H1 (cell line): ENCODE results near the gene INPP4A. TPM values are rescaled to one million over a fixed set of nuclear protein-coding genes. Genes with fewer than 3 reads are reported as not detected.

ENCODE experiments used
- CTCF ChIA-PET: fragments of 300-600 bp; sonication (Branson Sonifier 250); formaldehyde crosslinking; loops from one replicate; lab custom pipeline; 2021; ENCODE audit not compliant: partially characterized antibody; lab: Charles Lee
- POLR2A ChIA-PET: fragments of 300-600 bp; sonication (Branson Sonifier 250); formaldehyde crosslinking; loops from one replicate; lab custom pipeline; 2021; ENCODE audit warnings: inconsistent platforms; ENCODE audit not compliant: partially characterized antibody; lab: Charles Lee
- DNase-seq, 2 experiments: peaks; one replicate each; pipeline versions ENCODE4 v3.0.0 to v3.0.0-alpha.2; 2010 to 2022; ENCODE audit warnings: low spot score in 2 of 2, low read depth in 1 of 2, mixed read lengths in 1 of 2
- FAIRE-seq: peaks from 2 replicates; lab custom pipeline; 2011; peaks lifted over from hg19 to GRCh38; lab: Jason Lieb, UNC
- H2AFZ ChIP-seq: 2 replicates; pipeline ENCODE4 v1.8.1; 2012; ENCODE audit warnings: low read length, inconsistent platforms
- H2AK5ac ChIP-seq: 2 replicates; pipeline ENCODE4 v1.6.1; 2013; ENCODE audit warnings: low read depth, low read length
- H2BK120ac ChIP-seq: replicated peaks from 2 replicates; pipeline ENCODE3; 2013; ENCODE audit warnings: low read depth, low read length, inconsistent platforms
- H2BK12ac ChIP-seq: 2 replicates; pipeline ENCODE4 v1.6.1; 2013; ENCODE audit warnings: low read depth, low read length
- H2BK15ac ChIP-seq: 2 replicates; pipeline ENCODE4 v1.6.1; 2013; ENCODE audit warnings: low read length
- H2BK20ac ChIP-seq: 2 replicates; pipeline ENCODE4 v1.6.1; 2013; ENCODE audit warnings: low read length
- H2BK5ac ChIP-seq: 2 replicates; pipeline ENCODE4 v1.6.1; 2013; ENCODE audit warnings: low read depth, low read length
- H3K14ac ChIP-seq: 2 replicates; pipeline ENCODE4 v1.6.1; 2013; ENCODE audit warnings: inconsistent platforms; ENCODE audit not compliant: insufficient read length
- H3K18ac ChIP-seq: 2 replicates; pipeline ENCODE4 v1.6.1; 2013; ENCODE audit warnings: low read length; ENCODE audit errors: extremely low read depth
- H3K23ac ChIP-seq: 2 replicates; pipeline ENCODE4 v1.6.1; 2013; ENCODE audit warnings: inconsistent platforms; ENCODE audit not compliant: insufficient read length
- H3K23me2 ChIP-seq: 2 replicates; pipeline ENCODE4 v1.6.1; 2013; ENCODE audit warnings: low read depth, low read length
- H3K27ac ChIP-seq: 2 replicates; pipeline ENCODE4 v1.6.1; 2011; ENCODE audit warnings: low read depth, low read length, inconsistent platforms
- H3K27me3 ChIP-seq, 4 experiments: replicated peaks in 1 of 4; 1 replicate in 1 of 4; 2 replicates in 3 of 4; pipeline versions ENCODE4 v1.6.1 to v1.8.1; 2011 to 2013; ENCODE audit warnings: low read length in 3 of 4, mild to moderate bottlenecking in 3 of 4, inconsistent platforms in 2 of 4, mixed read lengths in 2 of 4, moderate library complexity in 1 of 4; ENCODE audit not compliant: control insufficient read depth in 3 of 4, insufficient read depth in 3 of 4; ENCODE audit errors: extremely low read depth in 1 of 4
- H3K36me3 ChIP-seq, 4 experiments: 2 replicates each; pipeline versions ENCODE4 v1.6.1 to v1.8.1; 2011 to 2013; ENCODE audit warnings: mild to moderate bottlenecking in 4 of 4, low read length in 3 of 4, moderate library complexity in 2 of 4, control low read depth in 1 of 4, inconsistent platforms in 1 of 4; ENCODE audit not compliant: insufficient read depth in 4 of 4, control insufficient read depth in 2 of 4
- H3K4ac ChIP-seq: replicated peaks from 2 replicates; pipeline ENCODE3; 2013; ENCODE audit warnings: low read length, low read depth, mixed read lengths, inconsistent platforms; ENCODE audit not compliant: insufficient read length
- H3K4me1 ChIP-seq, 4 experiments: replicated peaks in 1 of 4; 1 replicate in 1 of 4; 2 replicates in 3 of 4; pipeline versions ENCODE4 v1.6.1 to v1.8.1; 2011 to 2013; ENCODE audit warnings: low read length in 3 of 4, inconsistent platforms in 2 of 4, mixed read lengths in 1 of 4; ENCODE audit not compliant: insufficient read depth in 4 of 4, control insufficient read depth in 3 of 4
- H3K4me2 ChIP-seq, 2 experiments: 2 replicates each; pipeline versions ENCODE4 v1.6.1 to v1.8.1; 2011 to 2013; ENCODE audit warnings: low read depth in 2 of 2, low read length in 2 of 2, control low read depth in 1 of 2, inconsistent platforms in 1 of 2, mild to moderate bottlenecking in 1 of 2; ENCODE audit not compliant: insufficient read depth in 1 of 2
- H3K4me3 ChIP-seq, 4 experiments: fragments of 200-600, 300-600 bp in 1 of 4; sonication (generic), shearing (Covaris generic), sonication (Bioruptor Twin) in 1 of 4; 2 replicates each; pipeline versions ENCODE4 v1.5.1 to v1.8.1; 2011 to 2016; ENCODE audit warnings: low read length in 4 of 4, low read depth in 3 of 4, control low read depth in 2 of 4, inconsistent platforms in 2 of 4, mild to moderate bottlenecking in 2 of 4, mixed read lengths in 1 of 4, moderate library complexity in 1 of 4; ENCODE audit not compliant: insufficient read depth in 2 of 4; ENCODE audit errors: extremely low read depth in 1 of 4
- H3K56ac ChIP-seq: replicated peaks from 2 replicates; pipeline ENCODE3; 2013; ENCODE audit warnings: low read depth, mild to moderate bottlenecking, mixed read lengths, low read length, inconsistent platforms; ENCODE audit not compliant: insufficient read length
- H3K79me1 ChIP-seq: 2 replicates; pipeline ENCODE4 v1.6.1; 2013; ENCODE audit warnings: low read depth, low read length, control low read depth
- H3K79me2 ChIP-seq, 2 experiments: 2 replicates each; pipeline versions ENCODE4 v1.6.1 to v1.8.1; 2012 to 2013; ENCODE audit warnings: low read length in 2 of 2, mild to moderate bottlenecking in 2 of 2, inconsistent platforms in 1 of 2; ENCODE audit not compliant: insufficient read depth in 2 of 2, control insufficient read depth in 1 of 2
- H3K9ac ChIP-seq, 4 experiments: replicated peaks in 1 of 4; 1 replicate in 1 of 4; 2 replicates in 3 of 4; pipeline versions ENCODE4 v1.6.1 to v1.8.1; 2011 to 2013; ENCODE audit warnings: low read depth in 3 of 4, low read length in 3 of 4, control low read depth in 2 of 4, mild to moderate bottlenecking in 2 of 4, moderate library complexity in 2 of 4, inconsistent platforms in 1 of 4; ENCODE audit errors: extremely low read depth in 1 of 4
- H3K9me3 ChIP-seq, 2 experiments: 2 replicates each; pipeline versions ENCODE4 v1.6.1 to v1.8.1; 2012 to 2013; ENCODE audit warnings: mild to moderate bottlenecking in 2 of 2, moderate library complexity in 2 of 2, control low read depth in 1 of 2, inconsistent platforms in 1 of 2, low read depth in 1 of 2, low read length in 1 of 2, mixed read lengths in 1 of 2; ENCODE audit not compliant: insufficient read depth in 2 of 2
- H4K20me1 ChIP-seq, 2 experiments: replicated peaks in 1 of 2; 2 replicates each; pipeline versions ENCODE3 to v1.8.1; 2011 to 2013; ENCODE audit warnings: inconsistent platforms in 2 of 2, low read length in 2 of 2, mild to moderate bottlenecking in 1 of 2; ENCODE audit not compliant: insufficient read depth in 2 of 2, control insufficient read depth in 1 of 2
- H4K5ac ChIP-seq: 2 replicates; pipeline ENCODE4 v1.6.1; 2013; ENCODE audit warnings: low read length, low read depth, mixed read lengths, inconsistent platforms; ENCODE audit not compliant: insufficient read length
- H4K8ac ChIP-seq: 2 replicates; pipeline ENCODE4 v1.8.0; 2013; ENCODE audit warnings: mild to moderate bottlenecking, moderate library complexity, low read length, inconsistent platforms; ENCODE audit not compliant: insufficient read depth; ENCODE audit errors: extremely low read depth
- H4K91ac ChIP-seq: replicated peaks from 2 replicates; pipeline ENCODE3; 2013; ENCODE audit warnings: low read length, mixed read lengths, inconsistent platforms; ENCODE audit not compliant: insufficient read length
- CBX5 ChIP-seq: fragments of 300-800, 300-1000 bp; sonication (generic); IDR thresholded peaks from 2 replicates; pipeline ENCODE4 v1.7.1; 2016; ENCODE audit warnings: antibody characterized with exemption, low read length, low read depth
- CEBPB ChIP-seq: IDR thresholded peaks from 2 replicates; pipeline ENCODE4 v1.6.1; 2012; ENCODE audit warnings: low read depth, low read length
- HDAC2 ChIP-seq, 2 experiments: fragments of 300-600 bp in 1 of 2; sonication (generic) in 1 of 2; IDR thresholded peaks; 2 replicates each; pipeline ENCODE4 v1.6.1; 2011 to 2012; ENCODE audit warnings: low read depth in 2 of 2, low read length in 2 of 2, mild to moderate bottlenecking in 2 of 2, moderate library complexity in 2 of 2, borderline replicate concordance in 1 of 2, inconsistent platforms in 1 of 2
- KDM1A ChIP-seq: fragments of 200-600, 300-600 bp; sonication (generic); IDR thresholded peaks from 2 replicates; pipeline ENCODE4 v1.7.1; 2016; ENCODE audit warnings: mild to moderate bottlenecking, low read length, borderline replicate concordance
- KDM4A ChIP-seq: IDR thresholded peaks from one replicate; pipeline ENCODE4 v1.7.1; 2012; ENCODE audit warnings: low read depth, mild to moderate bottlenecking, moderate library complexity, low read length, inconsistent platforms; ENCODE audit not compliant: severe bottlenecking
- KDM5A ChIP-seq: fragments of 200-600 bp; IDR thresholded peaks from 2 replicates; pipeline ENCODE4 v1.7.1; 2012; ENCODE audit warnings: mild to moderate bottlenecking, low read length, inconsistent platforms, mixed read lengths
- MAX ChIP-seq: IDR thresholded peaks from 2 replicates; pipeline ENCODE4 v1.6.1; 2012; ENCODE audit warnings: inconsistent platforms
- POU5F1 ChIP-seq: IDR thresholded peaks from 2 replicates; pipeline ENCODE4 v1.6.1; 2011; ENCODE audit warnings: low read depth, mild to moderate bottlenecking, low read length, moderate library complexity
- RXRA ChIP-seq: IDR thresholded peaks from 2 replicates; pipeline ENCODE4 v1.6.1; 2011; ENCODE audit warnings: low read depth, mild to moderate bottlenecking, low read length, moderate library complexity; ENCODE audit not compliant: insufficient read depth
- SP2 ChIP-seq: IDR thresholded peaks from 2 replicates; pipeline ENCODE4 v1.6.1; 2012; ENCODE audit warnings: mild to moderate bottlenecking, low read length, inconsistent platforms
- TAF1 ChIP-seq: IDR thresholded peaks from 2 replicates; pipeline ENCODE4 v1.6.1; 2011; ENCODE audit warnings: mild to moderate bottlenecking, low read depth, low read length
- TBP ChIP-seq: IDR thresholded peaks from 2 replicates; pipeline ENCODE4 v1.6.1; 2011; ENCODE audit warnings: low read depth, low read length, improper control_type of control experiment
- WGBS, 2 experiments: shearing (Covaris generic) in 1 of 2; methylation state at CpG; one replicate each; pipeline versions ENCODE4 v1.1.6 to v1.1.7; 2013 to 2015; ENCODE audit warnings: low lambda C conversion rate in 2 of 2, mixed read lengths in 2 of 2, inconsistent platforms in 1 of 2, low coverage in 1 of 2, missing lambda C conversion rate in 1 of 2; ENCODE audit not compliant: insufficient replicate concordance in 2 of 2, insufficient coverage in 1 of 2, insufficient read length in 1 of 2; ENCODE audit errors: extremely low coverage in 1 of 2, missing lambda C conversion rate in 1 of 2; 5-methylcytosine and 5-hydroxymethylcytosine counted together
- polyA plus RNA-seq, 7 experiments: library from polyadenylated mRNA; depleted of rRNA in 3 of 7; stranded (reverse) in 5 of 7; unstranded in 2 of 7; fragments of >200 nt in 5 of 7; fragments of 200-250 nt in 2 of 7; gene quantifications; 1 replicate in 5 of 7; 2 replicates in 1 of 7; 4 replicates in 1 of 7; pipeline versions ENCODE4 v1.2.1 to v1.2.3, GENCODE V29; 2011 to 2013; ENCODE audit warnings: missing spikeins in 2 of 7, mixed read lengths in 2 of 7
- total RNA-seq: library from RNA; stranded (reverse); fragmentation: NEBNext Ultra II Directional; extraction: Animal tissue kit (Norgen Biotek cat#: 25700); gene quantifications from 2 replicates; pipeline ENCODE4 v1.2.1, GENCODE V29; 2021

The INPP4A gene
- total and polyA plus RNA-seq, 2 of the 8 experiments (the other 6 are each of a cell fraction or from before 2014, with no cell fraction given) = 25.6 to 34.3 TPM

- Histone ChIP-seq H2AFZ (no peak overlapping the region), H3K4me2 (no peak overlapping the region), H3K4ac (no peak overlapping the region), H2BK12ac (no peak overlapping the region), H3K4me3 (no peak overlapping the region), H2AK5ac (no peak overlapping the region), H3K9ac (no peak overlapping the region), H2BK20ac (no peak overlapping the region), H3K23me2 (no peaks in the 10 kb centered on the region), H4K5ac (no peak overlapping the region), H3K9me3 (no peaks in the 10 kb centered on the region), H2BK15ac (no peak overlapping the region), H3K23ac (no peak overlapping the region), H3K18ac (no peak overlapping the region), H3K36me3 (peaks cover 7 to 48% (median 38%) of the 10 kb centered on the region in 4 experiments), H4K8ac (no peak overlapping the region), H2BK120ac (no peak overlapping the region), H3K56ac (no peak overlapping the region), H3K79me2 (no peaks in the 10 kb centered on the region), H4K91ac (no peak overlapping the region), H3K14ac (no peak overlapping the region), H3K27ac (no peak overlapping the region), H4K20me1 (peaks cover 1 to 2% of the 10 kb centered on the region in 2 experiments), H2BK5ac (no peak overlapping the region), H3K79me1 (no peaks in the 10 kb centered on the region), H3K27me3 (no peaks in the 10 kb centered on the region), H3K4me1 (no peaks in the 10 kb centered on the region)
- CTCF ChIA-PET = interaction anchor here (1.0 to 2.0 kb wide), 3 partner anchors 22 to 230 kb away, joined by 3 to 6 read pairs (median 3); no protein-coding TSS in a partner anchor
- POLR2A ChIA-PET = no interaction called here
- FAIRE-seq (no peak), DNase-seq (no peak)
- no peak for TF ChIP-seq KDM1A
- TF ChIP-seq KDM5A = no peak
- TF ChIP-seq CBX5 = no peak
- TF ChIP-seq KDM4A = no peak
- no peak for TF ChIP-seq SP2
- TF ChIP-seq RXRA = no peak
- TF ChIP-seq CEBPB = no peak
- TF ChIP-seq TAF1 = no peak
- no peak for TF ChIP-seq TBP
- TF ChIP-seq MAX = no peak
- TF ChIP-seq POU5F1 = no peak
- no peak for TF ChIP-seq HDAC2 (IDR thresholded peaks at IDR 0.05; ENCODE audit: borderline replicate concordance in 1 of 2, low read depth in 2 of 2, low read length in 2 of 2)
- WGBS, 2 experiments = 91% methylated on average over 3 of the region's 3 CpGs; no CpG with 5 or more reads in 1 of the 2 experiments
Measured at GRCh38 chr2:98540536-98540935, 95.9 kb downstream of the INPP4A start.
